IMR-90 (cell line): ENCODE data around the gene FAM20B. TPM values are rescaled to one million over a fixed set of nuclear protein-coding genes. Genes with fewer than 3 reads are reported as not detected.

Experiments used
- ATAC-seq: fragments of 200-7000 bp; cut with Tn5 transposase; 2 replicates; pipeline ENCODE4 v1.9.1; 2020; ENCODE audit warnings: low read depth, mild to moderate bottlenecking, moderate library complexity
- BruUV-seq: library from RNA; stranded (reverse); fragments of 400-500 nt; replicated peaks from 2 replicates; lab custom pipeline; 2021; lab: Mats Ljungman, UMichigan
- CTCF ChIA-PET: fragments of 300-600 bp; formaldehyde crosslinking; extraction: SDS; loops from one replicate; lab custom pipeline; 2021; ENCODE audit warnings: antibody characterized with exemption; lab: Yijun Ruan, JAX
- POLR2A ChIA-PET: fragments of 300-600 bp; sonication (Branson Sonifier 250); formaldehyde crosslinking; loops from one replicate; lab custom pipeline; 2022; ENCODE audit warnings: antibody characterized with exemption; ENCODE audit not compliant: unreplicated experiment; lab: Charles Lee
- DNase-seq: peaks from one replicate; pipeline ENCODE4 v3.0.0; 2013
- H2AFZ ChIP-seq: replicated peaks from 2 replicates; pipeline ENCODE3; 2013; ENCODE audit warnings: low read length, mild to moderate bottlenecking; ENCODE audit not compliant: poor library complexity
- H2AK5ac ChIP-seq: 2 replicates; pipeline ENCODE4 v1.6.1; 2013; ENCODE audit warnings: low read depth, low read length, inconsistent platforms
- H2AK9ac ChIP-seq: replicated peaks from 2 replicates; pipeline ENCODE3; 2013; ENCODE audit warnings: mild to moderate bottlenecking, low read depth, low read length, moderate library complexity; ENCODE audit not compliant: poor library complexity
- H2BK120ac ChIP-seq: 2 replicates; pipeline ENCODE4 v1.6.1; 2013; ENCODE audit warnings: low read depth, low read length, inconsistent platforms
- H2BK15ac ChIP-seq: 3 replicates; pipeline ENCODE4 v1.6.1; 2013; ENCODE audit warnings: low read depth, low read length, inconsistent platforms
- H2BK20ac ChIP-seq: 2 replicates; pipeline ENCODE4 v1.6.1; 2013; ENCODE audit warnings: low read depth, mild to moderate bottlenecking, inconsistent platforms, low read length, moderate library complexity
- H2BK5ac ChIP-seq: 2 replicates; pipeline ENCODE4 v1.6.1; 2013; ENCODE audit warnings: mild to moderate bottlenecking, low read depth, low read length, inconsistent platforms; ENCODE audit not compliant: poor library complexity, severe bottlenecking
- H3K14ac ChIP-seq: replicated peaks from 2 replicates; pipeline ENCODE4 v1.6.1; 2013; ENCODE audit warnings: low read depth, low read length, inconsistent platforms
- H3K18ac ChIP-seq: 2 replicates; pipeline ENCODE4 v1.6.1; 2013; ENCODE audit warnings: low read depth, low read length, control low read depth
- H3K23ac ChIP-seq: 2 replicates; pipeline ENCODE4 v1.6.1; 2013; ENCODE audit warnings: low read depth, low read length, inconsistent platforms
- H3K27ac ChIP-seq: 2 replicates; pipeline ENCODE4 v1.5.1; 2013; ENCODE audit warnings: mild to moderate bottlenecking, control low read depth, low read length; ENCODE audit not compliant: insufficient read depth
- H3K27me3 ChIP-seq: 2 replicates; pipeline ENCODE4 v1.6.1; 2013; ENCODE audit warnings: low read length; ENCODE audit not compliant: control insufficient read depth, insufficient read depth
- H3K36me3 ChIP-seq: 2 replicates; pipeline ENCODE4 v1.6.1; 2013; ENCODE audit warnings: low read length, mixed read lengths; ENCODE audit not compliant: control insufficient read depth, insufficient read depth
- H3K4ac ChIP-seq: 2 replicates; pipeline ENCODE4 v1.6.1; 2013; ENCODE audit warnings: low read depth, low read length, inconsistent platforms
- H3K4me1 ChIP-seq: 2 replicates; pipeline ENCODE4 v1.6.1; 2013; ENCODE audit warnings: low read length, mixed read lengths; ENCODE audit not compliant: control insufficient read depth, insufficient read depth
- H3K4me2 ChIP-seq: 2 replicates; pipeline ENCODE4 v1.6.1; 2013; ENCODE audit warnings: low read depth, mild to moderate bottlenecking, control low read depth, low read length, moderate library complexity
- H3K4me3 ChIP-seq: 2 replicates; pipeline ENCODE4 v1.5.1; 2013; ENCODE audit warnings: low read depth, mild to moderate bottlenecking, control low read depth, low read length, moderate library complexity; ENCODE audit not compliant: insufficient read depth
- H3K56ac ChIP-seq: 2 replicates; pipeline ENCODE4 v1.6.1; 2013; ENCODE audit warnings: low read length, inconsistent platforms; ENCODE audit not compliant: insufficient read depth; ENCODE audit errors: extremely low read depth
- H3K79me1 ChIP-seq, 2 experiments: 2 replicates each; pipeline ENCODE4 v1.6.1; 2013; ENCODE audit warnings: low read length in 2 of 2, inconsistent platforms in 1 of 2, low read depth in 1 of 2
- H3K9ac ChIP-seq: 2 replicates; pipeline ENCODE4 v1.6.1; 2013; ENCODE audit warnings: low read depth, low read length, control low read depth
- H3K9me1 ChIP-seq: 2 replicates; pipeline ENCODE4 v1.6.1; 2013; ENCODE audit warnings: low read length, inconsistent platforms; ENCODE audit not compliant: insufficient read depth
- H3K9me3 ChIP-seq: 2 replicates; pipeline ENCODE4 v1.6.1; 2013; ENCODE audit warnings: low read length; ENCODE audit not compliant: control insufficient read depth, insufficient read depth
- H4K20me1 ChIP-seq: 2 replicates; pipeline ENCODE4 v1.6.1; 2013; ENCODE audit warnings: low read length, inconsistent platforms; ENCODE audit not compliant: insufficient read depth
- H4K5ac ChIP-seq: 2 replicates; pipeline ENCODE4 v1.6.1; 2013; ENCODE audit warnings: mild to moderate bottlenecking, low read depth, low read length, control low read depth
- H4K8ac ChIP-seq, 2 experiments: 2 replicates each; pipeline ENCODE4 v1.6.1; 2013; ENCODE audit warnings: low read depth in 2 of 2, low read length in 2 of 2, control low read depth in 1 of 2, inconsistent platforms in 1 of 2
- H4K91ac ChIP-seq: 2 replicates; pipeline ENCODE4 v1.6.1; 2013; ENCODE audit warnings: low read depth, low read length, inconsistent platforms; ENCODE audit not compliant: insufficient read depth
- CEBPB ChIP-seq: IDR thresholded peaks from 2 replicates; pipeline ENCODE4 v1.6.1; 2012; ENCODE audit warnings: low read depth, low read length, improper control_type of control experiment
- CTCF ChIP-seq: conservative IDR thresholded peaks from 2 replicates; pipeline ENCODE4 v1.5.1; 2012; ENCODE audit warnings: mild to moderate bottlenecking, low read depth, low read length, improper control_type of control experiment
- FOS ChIP-seq: fragments of 150-350 bp; IDR thresholded peaks from 2 replicates; pipeline ENCODE4 v1.6.1; 2016; ENCODE audit warnings: low read depth, low read length
- RAD21 ChIP-seq: IDR thresholded peaks from 2 replicates; pipeline ENCODE4 v1.6.1; 2012; ENCODE audit warnings: low read length, improper control_type of control experiment
- SMC3 ChIP-seq: fragments of 150-350 bp; IDR thresholded peaks from 2 replicates; pipeline ENCODE4 v1.6.1; 2016; ENCODE audit warnings: low read depth, mild to moderate bottlenecking, antibody characterized with exemption, low read length, moderate library complexity
- WGBS, 2 experiments: methylation state at CpG; one replicate each; pipeline versions ENCODE4 v1.1.5 to v1.1.7; 2013; ENCODE audit warnings: missing lambda C conversion rate in 2 of 2; ENCODE audit not compliant: insufficient read length in 1 of 2; ENCODE audit errors: extremely low coverage in 2 of 2; 5-methylcytosine and 5-hydroxymethylcytosine counted together
- dilution Hi-C: fragments of 300-500 bp; cut with HindIII; formaldehyde crosslinking; loops from one replicate; pipeline ENCODE4 v1.14.3; 2018; ENCODE audit warnings: low sequenced_read_pairs; ENCODE audit not compliant: unreplicated experiment
- in situ Hi-C: fragments of 300-500 bp; cut with MboI; formaldehyde crosslinking; loops from 3 replicates; pipeline ENCODE4 v1.14.3; 2019; ENCODE audit warnings: low sequenced_read_pairs, inconsistent platforms, mixed read lengths
- intact Hi-C: fragments of 100-400 bp; cut with micrococcal nuclease; formaldehyde crosslinking; loops from 2 replicates; pipeline ENCODE4 v1.10.0; 2022
- polyA plus RNA-seq, 3 experiments: library from polyadenylated mRNA; depleted of rRNA; stranded (reverse); fragments of >200 nt; gene quantifications; 2 replicates each; pipeline ENCODE4 v1.2.3, GENCODE V29; 2012; ENCODE audit warnings: low replicate concordance in 1 of 3
- total RNA-seq: library from RNA; depleted of rRNA; stranded (reverse); fragments of >200 nt; gene quantifications from 2 replicates; pipeline ENCODE4 v1.2.3, GENCODE V29; 2012

Gene FAM20B
- total and polyA plus RNA-seq, 2 of the 4 experiments (the other 2 are of a cell fraction) = 17.1 to 38.4 TPM

GRCh38 chr1:179121159-179121938 lies 95.7 kb downstream of the FAM20B start:
- 92% methylated on average over 2 of the region's 7 CpGs; no CpG with 5 or more reads in 1 of the 2 experiments for WGBS, 2 experiments
- Histone ChIP-seq H4K91ac (no peak overlapping the region), H3K36me3 (peaks cover 31% of the 10 kb centered on the region), H3K4ac (no peak overlapping the region), H3K14ac (peak overlapping the region; percentile 46; the same call in 1 of the 2 replicates), H2AFZ (no peak overlapping the region), H3K4me2 (no peak overlapping the region), H2BK5ac (peak overlapping the region; percentile 27), H2BK15ac (no peak overlapping the region), H4K20me1 (peaks cover 8% of the 10 kb centered on the region; the same call in 1 of the 2 replicates), H2AK9ac (no peak overlapping the region), H4K5ac (no peak overlapping the region; the same call in 1 of the 2 replicates), H3K4me1 (peaks cover 5% of the 10 kb centered on the region), H3K27ac (no peak overlapping the region; the same call in 1 of the 2 replicates), H3K79me1 (peaks cover 14 to 71% of the 10 kb centered on the region in 2 experiments), H3K18ac (no peak overlapping the region), H3K27me3 (no peaks in the 10 kb centered on the region), H3K9me1 (peaks cover 3% of the 10 kb centered on the region), H3K9ac (no peak overlapping the region), H3K56ac (no peak overlapping the region), H2AK5ac (no peak overlapping the region), H2BK120ac (no peak overlapping the region), H3K4me3 (no peak overlapping the region), H2BK20ac (no peak overlapping the region), H3K9me3 (no peaks in the 10 kb centered on the region), H3K23ac (no peak overlapping the region), H4K8ac (peak overlapping the region in 1 of 2 experiments; percentile 48; a peak in 1 of 4 replicates)
- in situ Hi-C loops = loop anchor here (5.0 to 10.0 kb wide), 2 partner anchors 76 to 173 kb away; partner anchors contain the start of gene SOAT1
- BruUV-seq = no TSS peak
- TF ChIP-seq CTCF (peak; percentile 64), SMC3 (peak; percentile 68), FOS (no peak), CEBPB (no peak), RAD21 (peak; percentile 62)
- CTCF ChIA-PET = interaction anchor here (0.6 to 2.3 kb wide), 10 partner anchors 9 to 126 kb away, joined by 3 to 9 read pairs (median 3); no protein-coding TSS in a partner anchor
- peak; percentile 62 for DNase-seq
- ATAC-seq = peak; percentile 66
- POLR2A ChIA-PET = no interaction called here
- dilution Hi-C loops = no loop called here
- intact Hi-C loops = loop anchor here (1.0 to 2.0 kb wide), 4 partner anchors 43 to 247 kb away; partner anchors contain the start of gene SOAT1
